DOHH2 (cell line): ENCODE measurements around the gene ZMAT2.

Experiments
- CTCF ChIP-seq: fragments of 200-600 bp; sonication (generic); IDR thresholded peaks from one replicate; pipeline ENCODE4 v1.5.1; 2014; ENCODE audit warnings: antibody characterized with exemption, mild to moderate bottlenecking, low read depth, low read length; ENCODE audit not compliant: poor library complexity, severe bottlenecking
- EZH2phosphoT487 ChIP-seq: fragments of 200-600 bp; sonication (generic); IDR thresholded peaks from 2 replicates; pipeline ENCODE4 v1.6.1; 2017; ENCODE audit warnings: borderline replicate concordance, mild to moderate bottlenecking, antibody characterized with exemption, low read length, moderate library complexity, mixed read lengths

GRCh38 chr5:140718266-140718592 is 18.0 kb downstream of the ZMAT2 start:
- TF ChIP-seq CTCF (no peak), EZH2phosphoT487 (no peak)
